ENCODE results near the gene SLC17A1. TPM values are rescaled to one million over a fixed set of nuclear protein-coding genes. Genes with fewer than 3 reads are reported as not detected.

SLC17A1 gene
- total and polyA plus RNA-seq, 2 donors (not counting 1 experiment from before 2014, with no cell fraction given): not detected

- no peak for DNase-seq (ENCODE audit: low read depth in 2 of 2)
- no peak overlapping the region for H3K9ac ChIP-seq (ENCODE audit: insufficient read depth, low read length)
These were observed 433 bp upstream of the SLC17A1 start for GRCh38 chr6:25832307-25832662.

GRCh38 chr6:25830458-25830857, 1.4 kb downstream of the SLC17A1 start:
- H2AFZ ChIP-seq (ENCODE audit: low read length): no peak overlapping the region

More at GRCh38 chr6:25832307-25832662, 433 bp upstream of the SLC17A1 start:
- no peaks in the 10 kb centered on the region for H3K79me2 ChIP-seq (ENCODE audit: control insufficient read depth, insufficient read depth, low read length)
- H2AFZ ChIP-seq (ENCODE audit: low read length): no peak overlapping the region
- no peak overlapping the region for H3K4me3 ChIP-seq (replicated peaks in 1 of 4; ENCODE audit: control extremely low read depth in 1 of 4, insufficient read depth in 1 of 4, low read depth in 3 of 4, low read length in 4 of 4)
- H3K4me1 ChIP-seq (ENCODE audit: control insufficient read depth, extremely low read depth, insufficient read depth, low read length): no peaks in the 10 kb centered on the region
- TF ChIP-seq EZH2 (IDR thresholded peaks at IDR 0.05; ENCODE audit: low read length, missing control alignments) (no peak), CTCF (conservative IDR thresholded peaks at IDR 0.05 in 1 of 2, IDR thresholded peaks at IDR 0.05 in 1 of 2; ENCODE audit: low read depth in 1 of 2, low read length in 2 of 2) (no peak)
- H3K36me3 ChIP-seq (ENCODE audit: control insufficient read depth, insufficient read depth, low read length): no peaks in the 10 kb centered on the region
- no peak overlapping the region for H3K4me2 ChIP-seq (ENCODE audit: extremely low read depth, insufficient read depth, low read length)
- H3K9me3 ChIP-seq (ENCODE audit: control insufficient read depth, insufficient read depth, low read depth, low read length): no peaks in the 10 kb centered on the region
- H3K27me3 ChIP-seq (ENCODE audit: control insufficient read depth, insufficient read depth, low read length): no peaks in the 10 kb centered on the region
- H4K20me1 ChIP-seq (ENCODE audit: control insufficient read depth, extremely low read depth, insufficient read depth, low read length): no peaks in the 10 kb centered on the region
- no peak overlapping the region for H3K27ac ChIP-seq (ENCODE audit: insufficient read depth, low read length)

GRCh38 chr6:25829375-25829774, 2.5 kb downstream of the SLC17A1 start:
- Histone ChIP-seq H3K36me3 (ENCODE audit: control insufficient read depth, insufficient read depth, low read length) (no peaks in the 10 kb centered on the region), H3K4me1 (ENCODE audit: control insufficient read depth, extremely low read depth, insufficient read depth, low read length) (no peaks in the 10 kb centered on the region), H4K20me1 (ENCODE audit: control insufficient read depth, extremely low read depth, insufficient read depth, low read length) (no peaks in the 10 kb centered on the region), H3K27me3 (ENCODE audit: control insufficient read depth, insufficient read depth, low read length) (no peaks in the 10 kb centered on the region), H3K27ac (ENCODE audit: insufficient read depth, low read length) (no peak overlapping the region), H2AFZ (ENCODE audit: low read length) (no peak overlapping the region), H3K4me3 (replicated peaks in 1 of 4; ENCODE audit: control extremely low read depth in 1 of 4, insufficient read depth in 1 of 4, low read depth in 3 of 4, low read length in 4 of 4) (no peak overlapping the region), H3K4me2 (ENCODE audit: extremely low read depth, insufficient read depth, low read length) (no peak overlapping the region), H3K9ac (ENCODE audit: insufficient read depth, low read length) (no peak overlapping the region), H3K9me3 (ENCODE audit: control insufficient read depth, insufficient read depth, low read depth, low read length) (no peaks in the 10 kb centered on the region), H3K79me2 (ENCODE audit: control insufficient read depth, insufficient read depth, low read length) (no peaks in the 10 kb centered on the region)
- no peak for DNase-seq (ENCODE audit: low read depth in 2 of 2)
- no peak for TF ChIP-seq CTCF (conservative IDR thresholded peaks at IDR 0.05 in 1 of 2, IDR thresholded peaks at IDR 0.05 in 1 of 2; ENCODE audit: low read depth in 1 of 2, low read length in 2 of 2)

More at GRCh38 chr6:25830458-25830857, 1.4 kb downstream of the SLC17A1 start:
- Histone ChIP-seq H3K27me3 (ENCODE audit: control insufficient read depth, insufficient read depth, low read length) (no peaks in the 10 kb centered on the region), H3K4me1 (ENCODE audit: control insufficient read depth, extremely low read depth, insufficient read depth, low read length) (no peaks in the 10 kb centered on the region), H3K79me2 (ENCODE audit: control insufficient read depth, insufficient read depth, low read length) (no peaks in the 10 kb centered on the region), H3K9me3 (ENCODE audit: control insufficient read depth, insufficient read depth, low read depth, low read length) (no peaks in the 10 kb centered on the region), H3K36me3 (ENCODE audit: control insufficient read depth, insufficient read depth, low read length) (no peaks in the 10 kb centered on the region), H4K20me1 (ENCODE audit: control insufficient read depth, extremely low read depth, insufficient read depth, low read length) (no peaks in the 10 kb centered on the region), H3K4me3 (replicated peaks in 1 of 4; ENCODE audit: control extremely low read depth in 1 of 4, insufficient read depth in 1 of 4, low read depth in 3 of 4, low read length in 4 of 4) (no peak overlapping the region), H3K4me2 (ENCODE audit: extremely low read depth, insufficient read depth, low read length) (no peak overlapping the region), H3K27ac (ENCODE audit: insufficient read depth, low read length) (no peak overlapping the region), H3K9ac (ENCODE audit: insufficient read depth, low read length) (no peak overlapping the region)
- DNase-seq (ENCODE audit: low read depth in 2 of 2): no peak
- TF ChIP-seq CTCF (conservative IDR thresholded peaks at IDR 0.05 in 1 of 2, IDR thresholded peaks at IDR 0.05 in 1 of 2; ENCODE audit: low read depth in 1 of 2, low read length in 2 of 2) (no peak), EZH2 (IDR thresholded peaks at IDR 0.05; ENCODE audit: low read length, missing control alignments) (no peak)
